ENCODE results near the gene ATP6V0D1.
A peak's percentile ranks its signal among the peaks of the same experiment; 100 is the strongest.

ATP6V0D1 gene

DNA sequence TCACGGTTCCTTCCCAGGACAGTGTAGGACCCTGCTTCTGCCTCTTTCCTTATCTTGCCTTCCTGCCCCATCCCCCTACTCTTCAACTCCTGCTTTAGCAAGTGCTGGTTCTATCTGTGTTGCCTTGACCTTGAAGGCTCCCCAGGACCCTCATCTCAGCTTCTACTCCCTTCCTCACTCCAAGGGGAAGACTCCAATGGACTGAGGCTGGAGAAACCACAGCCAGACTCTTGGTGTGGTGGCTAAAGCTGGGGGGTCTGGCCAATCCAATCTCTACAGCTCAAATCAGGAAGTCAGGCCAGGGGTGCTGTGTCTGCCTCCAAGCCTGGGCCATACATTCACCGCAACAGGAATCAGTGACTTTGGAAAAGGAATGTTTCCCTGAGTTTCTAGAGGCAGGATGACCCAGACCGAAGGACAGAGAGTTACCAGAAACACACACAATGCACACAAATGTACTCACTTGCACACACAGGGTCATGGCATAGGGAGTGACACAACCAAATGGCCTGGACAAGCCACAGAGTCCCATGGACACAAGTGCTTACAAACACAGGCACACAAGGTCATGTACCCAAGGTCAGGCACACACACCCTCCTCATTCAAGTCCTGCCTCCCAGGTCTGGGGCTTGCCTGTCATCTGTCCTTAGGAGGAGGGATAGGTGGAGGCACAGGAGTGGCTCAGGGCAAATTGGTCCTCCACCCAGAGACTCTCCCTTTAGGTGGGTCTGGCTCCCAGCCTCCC, 51.7 kb downstream of the ATP6V0D1 start:
- TF ChIP-seq EP300 (IDR thresholded peaks at IDR 0.05; ENCODE audit: borderline replicate concordance) (no peak), MAX (IDR thresholded peaks at IDR 0.05) (no peak), TAF1 (IDR thresholded peaks at IDR 0.05; ENCODE audit: low read depth) (no peak), YY1 (IDR thresholded peaks at IDR 0.05; ENCODE audit: low read depth) (no peak), NFIC (IDR thresholded peaks at IDR 0.05) (no peak), EGR1 (IDR thresholded peaks at IDR 0.05) (no peak), TCF12 (IDR thresholded peaks at IDR 0.05; ENCODE audit: low read depth) (no peak), REST (IDR thresholded peaks at IDR 0.05; ENCODE audit: low read depth) (no peak), ZBTB7A (IDR thresholded peaks at IDR 0.05; ENCODE audit: low read depth) (no peak), CREB1 (IDR thresholded peaks at IDR 0.05; ENCODE audit: low read depth) (no peak), TEAD4 (IDR thresholded peaks at IDR 0.05) (no peak), RAD21 (IDR thresholded peaks at IDR 0.05; ENCODE audit: low read depth) (no peak), FOXM1 (IDR thresholded peaks at IDR 0.05; ENCODE audit: borderline replicate concordance, low read depth) (no peak), CEBPB (IDR thresholded peaks at IDR 0.05) (no peak)
- TF ChIP-seq, protein P1, sequence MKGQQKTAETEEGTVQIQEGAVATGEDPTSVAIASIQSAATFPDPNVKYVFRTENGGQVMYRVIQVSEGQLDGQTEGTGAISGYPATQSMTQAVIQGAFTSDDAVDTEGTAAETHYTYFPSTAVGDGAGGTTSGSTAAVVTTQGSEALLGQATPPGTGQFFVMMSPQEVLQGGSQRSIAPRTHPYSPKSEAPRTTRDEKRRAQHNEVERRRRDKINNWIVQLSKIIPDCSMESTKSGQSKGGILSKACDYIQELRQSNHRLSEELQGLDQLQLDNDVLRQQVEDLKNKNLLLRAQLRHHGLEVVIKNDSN (IDR thresholded peaks at IDR 0.05) = no peak

DNA sequence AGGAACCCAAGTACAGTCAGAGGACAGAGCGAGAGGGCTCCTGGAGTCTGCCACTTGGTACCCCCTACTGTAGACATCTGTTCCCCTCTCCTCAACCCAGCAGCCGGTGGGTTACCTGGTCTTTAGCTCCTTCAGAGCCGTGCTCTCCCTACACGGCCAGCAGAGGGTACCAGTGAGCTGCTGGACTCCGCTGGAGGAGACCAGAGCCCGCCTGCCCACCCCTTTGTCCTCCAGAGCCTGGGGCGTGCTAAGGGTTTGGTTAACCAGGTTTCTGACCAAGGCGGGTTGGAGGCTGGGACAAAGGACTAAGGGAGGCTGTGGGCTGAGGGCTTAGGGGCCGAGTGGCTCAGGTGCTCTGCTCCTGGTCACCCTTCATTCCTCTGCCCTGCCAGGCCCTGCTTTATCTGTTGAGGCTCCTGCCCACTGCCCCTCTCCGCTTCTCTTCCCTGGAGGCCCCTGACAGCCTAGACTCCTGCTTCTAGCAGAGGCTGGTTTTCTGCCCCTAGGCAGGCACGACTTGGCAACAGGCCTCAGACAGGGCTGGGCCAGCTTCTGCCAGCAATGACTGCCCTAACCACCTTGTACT, 52.7 kb downstream of the ATP6V0D1 start:
- TF ChIP-seq RAD21 (IDR thresholded peaks at IDR 0.05; ENCODE audit: low read depth) = peak; percentile 90
- TF ChIP-seq ZBTB7A (IDR thresholded peaks at IDR 0.05; ENCODE audit: low read depth) = 0 out of 2 replicates have a peak, but pooled peaks have one; percentile 25
- no peak for TF ChIP-seq TCF12 (IDR thresholded peaks at IDR 0.05; ENCODE audit: low read depth)

DNA sequence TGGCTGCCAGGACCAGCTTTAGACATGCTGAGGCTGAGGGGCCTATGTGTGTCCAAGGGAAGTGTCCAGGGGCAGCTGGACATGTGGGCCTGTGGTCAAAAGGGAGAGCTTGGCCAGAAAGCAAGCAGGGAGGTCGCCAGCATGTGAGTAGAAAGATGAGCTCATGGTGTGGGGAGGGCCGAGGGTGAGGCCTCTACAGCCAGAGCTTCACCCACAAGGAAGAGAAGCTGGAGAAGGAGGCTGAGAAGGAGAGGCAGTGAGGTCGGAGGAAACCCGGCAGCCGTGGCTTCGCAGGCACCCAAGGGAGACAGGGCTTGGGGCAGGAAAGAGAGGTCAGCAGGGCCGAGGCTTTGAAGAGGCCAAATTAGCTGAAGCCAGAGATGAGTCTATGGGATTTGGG, 54.0 kb downstream of the ATP6V0D1 start:
- TF ChIP-seq EGR1 (IDR thresholded peaks at IDR 0.05) (no peak), MAX (IDR thresholded peaks at IDR 0.05) (no peak), CEBPB (IDR thresholded peaks at IDR 0.05) (no peak), CREB1 (IDR thresholded peaks at IDR 0.05; ENCODE audit: low read depth) (no peak), TEAD4 (IDR thresholded peaks at IDR 0.05) (no peak), FOXM1 (IDR thresholded peaks at IDR 0.05; ENCODE audit: borderline replicate concordance, low read depth) (no peak), YY1 (IDR thresholded peaks at IDR 0.05; ENCODE audit: low read depth) (no peak), TAF1 (IDR thresholded peaks at IDR 0.05; ENCODE audit: low read depth) (no peak), TCF12 (IDR thresholded peaks at IDR 0.05; ENCODE audit: low read depth) (no peak), EP300 (IDR thresholded peaks at IDR 0.05; ENCODE audit: borderline replicate concordance) (no peak), REST (IDR thresholded peaks at IDR 0.05; ENCODE audit: low read depth) (no peak), ZBTB7A (IDR thresholded peaks at IDR 0.05; ENCODE audit: low read depth) (no peak), NFIC (IDR thresholded peaks at IDR 0.05) (no peak), RAD21 (IDR thresholded peaks at IDR 0.05; ENCODE audit: low read depth) (no peak)
- TF ChIP-seq, protein P1 (IDR thresholded peaks at IDR 0.05) = no peak

- no peak for TF ChIP-seq TAF1 (IDR thresholded peaks at IDR 0.05; ENCODE audit: low read depth)
- TF ChIP-seq REST (IDR thresholded peaks at IDR 0.05; ENCODE audit: low read depth) = no peak
- no peak for TF ChIP-seq YY1 (IDR thresholded peaks at IDR 0.05; ENCODE audit: low read depth)
- TF ChIP-seq MAX (IDR thresholded peaks at IDR 0.05) = no peak
These were observed 54.9 kb downstream of the ATP6V0D1 start for GRCh38 chr16:67426022-67426421.
